WTC11 (cell line): ENCODE measurements around the gene OSCP1. TPM values are rescaled to one million over a fixed set of nuclear protein-coding genes. Genes with fewer than 3 reads are reported as not detected.

ENCODE experiments used
- ATF6 ChIP-seq: sonication (generic); formaldehyde crosslinking; IDR thresholded peaks from 2 replicates; pipeline ENCODE4 v1.8.1; 2023; ENCODE audit warnings: mild to moderate bottlenecking, missing genetic modification reagents
- CTCF ChIP-seq: fragments of 200-600 bp; IDR thresholded peaks from 2 replicates; pipeline ENCODE4 v1.8.0; 2022; ENCODE audit warnings: antibody characterized with exemption
- EMX1 ChIP-seq: fragments of 250-450 bp; sonication (Bioruptor Pico); IDR thresholded peaks from 2 replicates; pipeline ENCODE4 v1.8.0; 2021; ENCODE audit warnings: mild to moderate bottlenecking
- FOXP1 ChIP-seq: sonication (generic); formaldehyde crosslinking; IDR thresholded peaks from 2 replicates; pipeline ENCODE4 v1.8.0; 2022; ENCODE audit warnings: missing genetic modification reagents, mild to moderate bottlenecking, moderate library complexity, borderline replicate concordance
- FOXP4 ChIP-seq: sonication (generic); formaldehyde crosslinking; IDR thresholded peaks from 2 replicates; pipeline ENCODE4 v1.8.0; 2022; ENCODE audit warnings: mild to moderate bottlenecking, missing genetic modification reagents
- GABPB1 ChIP-seq: sonication (generic); formaldehyde crosslinking; IDR thresholded peaks from 2 replicates; pipeline ENCODE4 v1.8.1; 2023; ENCODE audit warnings: mild to moderate bottlenecking, missing genetic modification reagents
- KAT7 ChIP-seq: sonication (generic); formaldehyde crosslinking; IDR thresholded peaks from 2 replicates; pipeline ENCODE4 v1.8.1; 2023; ENCODE audit warnings: missing genetic modification reagents, mild to moderate bottlenecking, borderline replicate concordance
- MYBL2 ChIP-seq: sonication (generic); formaldehyde crosslinking; IDR thresholded peaks from 2 replicates; pipeline ENCODE4 v1.8.1; 2023; ENCODE audit warnings: mild to moderate bottlenecking, moderate library complexity, missing genetic modification reagents
- NR2C2 ChIP-seq: sonication (generic); formaldehyde crosslinking; IDR thresholded peaks from 2 replicates; pipeline ENCODE4 v1.8.0; 2022; ENCODE audit warnings: mild to moderate bottlenecking, missing genetic modification reagents
- RELA ChIP-seq: sonication (generic); formaldehyde crosslinking; IDR thresholded peaks from 2 replicates; pipeline ENCODE4 v1.8.1; 2022; ENCODE audit warnings: missing genetic modification reagents, mild to moderate bottlenecking, borderline replicate concordance
- SMAD3 ChIP-seq: sonication (generic); formaldehyde crosslinking; IDR thresholded peaks from 2 replicates; pipeline ENCODE4 v1.8.0; 2022; ENCODE audit warnings: missing genetic modification reagents, mild to moderate bottlenecking, borderline replicate concordance
- STAT6 ChIP-seq: sonication (generic); formaldehyde crosslinking; conservative IDR thresholded peaks from 2 replicates; pipeline ENCODE4 v1.8.1; 2023; ENCODE audit warnings: mild to moderate bottlenecking, low read depth, missing genetic modification reagents, moderate library complexity
- TCF7 ChIP-seq: sonication (generic); formaldehyde crosslinking; IDR thresholded peaks from 2 replicates; pipeline ENCODE4 v1.8.0; 2022; ENCODE audit warnings: mild to moderate bottlenecking, low read depth, missing genetic modification reagents, moderate library complexity
- TEAD1 ChIP-seq: sonication (generic); formaldehyde crosslinking; IDR thresholded peaks from 2 replicates; pipeline ENCODE4 v1.8.0; 2022; ENCODE audit warnings: mild to moderate bottlenecking, missing genetic modification reagents
- ZNF138 ChIP-seq: sonication (generic); formaldehyde crosslinking; conservative IDR thresholded peaks from 2 replicates; pipeline ENCODE4 v1.8.1; 2022; ENCODE audit warnings: mild to moderate bottlenecking, moderate library complexity, missing genetic modification reagents
- ZNF263 ChIP-seq: sonication (generic); formaldehyde crosslinking; IDR thresholded peaks from 2 replicates; pipeline ENCODE4 v1.8.1; 2022; ENCODE audit warnings: low read depth, mild to moderate bottlenecking, moderate library complexity, missing genetic modification reagents
- ZNF317 ChIP-seq: sonication (generic); formaldehyde crosslinking; IDR thresholded peaks from 2 replicates; pipeline ENCODE4 v1.8.1; 2023; ENCODE audit warnings: low read depth, mild to moderate bottlenecking, moderate library complexity, missing genetic modification reagents, borderline replicate concordance
- ZNF396 ChIP-seq: fragments of 250-450 bp; sonication (Bioruptor Pico); IDR thresholded peaks from 2 replicates; pipeline ENCODE4 v1.8.0; 2021; ENCODE audit warnings: mild to moderate bottlenecking, moderate library complexity, borderline replicate concordance
- total RNA-seq: library from RNA; stranded (reverse); gene quantifications from 3 replicates; pipeline ENCODE4 v1.2.3, GENCODE V29; 2021
- TF ChIP-seq, protein P1 (sequence below): sonication (generic); formaldehyde crosslinking; IDR thresholded peaks from 2 replicates; pipeline ENCODE4 v1.8.0; 2023; ENCODE audit warnings: missing genetic modification reagents, mild to moderate bottlenecking, borderline replicate concordance
- TF ChIP-seq, protein P2 (sequence below): sonication (generic); formaldehyde crosslinking; IDR thresholded peaks from 2 replicates; pipeline ENCODE4 v1.8.0; 2023; ENCODE audit warnings: mild to moderate bottlenecking, missing genetic modification reagents
- TF ChIP-seq, protein P3 (sequence below): fragments of 250-450 bp; sonication (Bioruptor Pico); IDR thresholded peaks from 2 replicates; pipeline ENCODE4 v1.9.0; 2021; ENCODE audit warnings: moderate library complexity, mild to moderate bottlenecking, inconsistent platforms, borderline replicate concordance

The OSCP1 gene
- total RNA-seq, 1 experiment from 2014 or later = 1.7 TPM

DNA sequence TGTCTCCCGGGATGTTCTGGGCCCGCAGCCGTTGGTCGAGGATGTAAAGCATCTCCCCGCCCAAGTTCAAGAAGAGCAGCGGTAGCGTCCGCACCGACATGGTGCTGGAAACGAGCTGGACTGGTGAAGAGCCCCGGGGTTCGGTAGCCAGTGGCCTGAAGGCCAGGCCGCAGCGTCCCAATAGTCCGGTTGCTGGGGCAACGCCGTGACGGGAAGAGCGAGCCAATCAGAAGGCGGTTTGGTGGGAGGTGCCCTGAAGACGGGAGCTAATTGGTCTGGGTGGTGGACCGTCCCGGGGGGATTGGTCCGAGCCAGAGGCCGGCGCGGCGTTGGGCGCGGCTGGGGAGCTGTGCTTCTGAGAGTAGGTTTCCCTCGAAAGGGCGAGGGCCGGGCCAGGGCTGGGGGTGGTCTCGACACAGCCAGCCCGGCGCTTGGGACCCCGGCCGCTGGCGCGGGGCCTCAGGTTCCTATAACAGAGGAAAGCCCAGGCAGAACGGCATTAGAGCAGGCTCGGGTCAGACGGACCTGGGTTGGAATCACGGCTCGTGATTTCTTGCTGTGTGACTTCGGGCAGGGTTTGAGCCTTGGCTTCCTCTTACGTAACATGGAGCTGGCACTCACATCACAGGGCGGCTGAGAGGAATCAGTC lies at the start of gene OSCP1 (continued):
- no peak for TF ChIP-seq ZNF396 (CRISPR knock-in tag)
- TF ChIP-seq ZNF138 (CRISPR knock-in tag) = no peak; the same call in 1 of the 2 replicates
- TF ChIP-seq MYBL2 (CRISPR knock-in tag) = peak; percentile 82; the same call in 1 of the 2 replicates
- TF ChIP-seq STAT6 (CRISPR knock-in tag) = no peak
- TF ChIP-seq, protein P1, sequence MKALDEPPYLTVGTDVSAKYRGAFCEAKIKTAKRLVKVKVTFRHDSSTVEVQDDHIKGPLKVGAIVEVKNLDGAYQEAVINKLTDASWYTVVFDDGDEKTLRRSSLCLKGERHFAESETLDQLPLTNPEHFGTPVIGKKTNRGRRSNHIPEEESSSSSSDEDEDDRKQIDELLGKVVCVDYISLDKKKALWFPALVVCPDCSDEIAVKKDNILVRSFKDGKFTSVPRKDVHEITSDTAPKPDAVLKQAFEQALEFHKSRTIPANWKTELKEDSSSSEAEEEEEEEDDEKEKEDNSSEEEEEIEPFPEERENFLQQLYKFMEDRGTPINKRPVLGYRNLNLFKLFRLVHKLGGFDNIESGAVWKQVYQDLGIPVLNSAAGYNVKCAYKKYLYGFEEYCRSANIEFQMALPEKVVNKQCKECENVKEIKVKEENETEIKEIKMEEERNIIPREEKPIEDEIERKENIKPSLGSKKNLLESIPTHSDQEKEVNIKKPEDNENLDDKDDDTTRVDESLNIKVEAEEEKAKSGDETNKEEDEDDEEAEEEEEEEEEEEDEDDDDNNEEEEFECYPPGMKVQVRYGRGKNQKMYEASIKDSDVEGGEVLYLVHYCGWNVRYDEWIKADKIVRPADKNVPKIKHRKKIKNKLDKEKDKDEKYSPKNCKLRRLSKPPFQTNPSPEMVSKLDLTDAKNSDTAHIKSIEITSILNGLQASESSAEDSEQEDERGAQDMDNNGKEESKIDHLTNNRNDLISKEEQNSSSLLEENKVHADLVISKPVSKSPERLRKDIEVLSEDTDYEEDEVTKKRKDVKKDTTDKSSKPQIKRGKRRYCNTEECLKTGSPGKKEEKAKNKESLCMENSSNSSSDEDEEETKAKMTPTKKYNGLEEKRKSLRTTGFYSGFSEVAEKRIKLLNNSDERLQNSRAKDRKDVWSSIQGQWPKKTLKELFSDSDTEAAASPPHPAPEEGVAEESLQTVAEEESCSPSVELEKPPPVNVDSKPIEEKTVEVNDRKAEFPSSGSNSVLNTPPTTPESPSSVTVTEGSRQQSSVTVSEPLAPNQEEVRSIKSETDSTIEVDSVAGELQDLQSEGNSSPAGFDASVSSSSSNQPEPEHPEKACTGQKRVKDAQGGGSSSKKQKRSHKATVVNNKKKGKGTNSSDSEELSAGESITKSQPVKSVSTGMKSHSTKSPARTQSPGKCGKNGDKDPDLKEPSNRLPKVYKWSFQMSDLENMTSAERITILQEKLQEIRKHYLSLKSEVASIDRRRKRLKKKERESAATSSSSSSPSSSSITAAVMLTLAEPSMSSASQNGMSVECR (CRISPR knock-in tag) = 0 out of 2 replicates have a peak, but pooled peaks have one; percentile 87
- TF ChIP-seq FOXP4 (CRISPR knock-in tag) = peak; percentile 82; the same call in 1 of the 2 replicates
- TF ChIP-seq RELA (CRISPR knock-in tag) = 0 out of 2 replicates have a peak, but pooled peaks have one; percentile 35
- peak; percentile 79; the same call in 1 of the 2 replicates for TF ChIP-seq SMAD3 (CRISPR knock-in tag)
- peak; percentile 38; the same call in 1 of the 2 replicates for TF ChIP-seq NR2C2
- TF ChIP-seq, protein P2, sequence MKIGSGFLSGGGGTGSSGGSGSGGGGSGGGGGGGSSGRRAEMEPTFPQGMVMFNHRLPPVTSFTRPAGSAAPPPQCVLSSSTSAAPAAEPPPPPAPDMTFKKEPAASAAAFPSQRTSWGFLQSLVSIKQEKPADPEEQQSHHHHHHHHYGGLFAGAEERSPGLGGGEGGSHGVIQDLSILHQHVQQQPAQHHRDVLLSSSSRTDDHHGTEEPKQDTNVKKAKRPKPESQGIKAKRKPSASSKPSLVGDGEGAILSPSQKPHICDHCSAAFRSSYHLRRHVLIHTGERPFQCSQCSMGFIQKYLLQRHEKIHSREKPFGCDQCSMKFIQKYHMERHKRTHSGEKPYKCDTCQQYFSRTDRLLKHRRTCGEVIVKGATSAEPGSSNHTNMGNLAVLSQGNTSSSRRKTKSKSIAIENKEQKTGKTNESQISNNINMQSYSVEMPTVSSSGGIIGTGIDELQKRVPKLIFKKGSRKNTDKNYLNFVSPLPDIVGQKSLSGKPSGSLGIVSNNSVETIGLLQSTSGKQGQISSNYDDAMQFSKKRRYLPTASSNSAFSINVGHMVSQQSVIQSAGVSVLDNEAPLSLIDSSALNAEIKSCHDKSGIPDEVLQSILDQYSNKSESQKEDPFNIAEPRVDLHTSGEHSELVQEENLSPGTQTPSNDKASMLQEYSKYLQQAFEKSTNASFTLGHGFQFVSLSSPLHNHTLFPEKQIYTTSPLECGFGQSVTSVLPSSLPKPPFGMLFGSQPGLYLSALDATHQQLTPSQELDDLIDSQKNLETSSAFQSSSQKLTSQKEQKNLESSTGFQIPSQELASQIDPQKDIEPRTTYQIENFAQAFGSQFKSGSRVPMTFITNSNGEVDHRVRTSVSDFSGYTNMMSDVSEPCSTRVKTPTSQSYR (CRISPR knock-in tag) = peak; percentile 91
- no peak for TF ChIP-seq EMX1 (CRISPR knock-in tag)
- TF ChIP-seq CTCF = no peak
- TF ChIP-seq GABPB1 = no peak
- no peak for TF ChIP-seq ZNF317 (CRISPR knock-in tag)
- no peak for TF ChIP-seq ZNF263 (CRISPR knock-in tag)
- peak; percentile 91 for TF ChIP-seq FOXP1
- TF ChIP-seq TCF7 (CRISPR knock-in tag) = 0 out of 2 replicates have a peak, but pooled peaks have one; percentile 74
- TF ChIP-seq TEAD1 (CRISPR knock-in tag) = peak; percentile 88
- TF ChIP-seq ATF6 = no peak
- TF ChIP-seq KAT7 (CRISPR knock-in tag) = 0 out of 2 replicates have a peak, but pooled peaks have one; percentile 38
- TF ChIP-seq, protein P3, sequence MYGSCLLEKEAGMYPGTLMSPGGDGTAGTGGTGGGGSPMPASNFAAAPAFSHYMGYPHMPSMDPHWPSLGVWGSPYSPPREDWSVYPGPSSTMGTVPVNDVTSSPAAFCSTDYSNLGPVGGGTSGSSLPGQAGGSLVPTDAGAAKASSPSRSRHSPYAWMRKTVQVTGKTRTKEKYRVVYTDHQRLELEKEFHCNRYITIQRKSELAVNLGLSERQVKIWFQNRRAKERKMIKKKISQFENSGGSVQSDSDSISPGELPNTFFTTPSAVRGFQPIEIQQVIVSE = no peak
